ENCODE data around the gene PRKG1.
A peak's percentile ranks its signal among the peaks of the same experiment; 100 is the strongest.

Gene PRKG1

DNA sequence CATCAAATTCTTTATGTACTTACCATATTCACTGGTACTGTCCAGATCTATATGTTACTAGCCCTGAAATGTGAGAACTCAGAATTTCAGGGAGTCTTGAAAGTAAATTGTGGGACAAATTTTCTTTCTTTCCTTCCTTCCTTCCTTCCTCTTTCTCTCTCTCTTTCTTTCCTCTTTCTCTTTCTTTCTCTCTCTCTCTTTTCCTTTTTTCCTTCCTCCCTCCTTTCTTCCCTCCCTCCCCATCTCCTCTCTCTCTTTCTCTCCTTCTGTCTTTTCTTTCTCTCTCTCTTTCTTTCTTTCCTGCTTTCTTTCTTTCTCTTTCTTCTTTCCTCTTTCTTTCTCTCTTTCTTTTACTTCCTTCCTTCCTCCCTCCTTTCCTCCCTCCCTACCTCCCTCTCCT, 882.5 kb downstream of the PRKG1 start:
- no peak for DNase-seq (ENCODE audit: low read depth)
- H3K4me1 ChIP-seq (ENCODE audit: control insufficient read depth, insufficient read depth, low read length), result peaks cover 7% of the 10 kb centered on the region
- no peak overlapping the region for H3K4me3 ChIP-seq (ENCODE audit: low read length)

GRCh38 chr10:51960494-51960895, 886.2 kb downstream of the PRKG1 start:
- H3K36me3 ChIP-seq (ENCODE audit: control insufficient read depth, insufficient read depth, low read length, severe bottlenecking), result no peaks in the 10 kb centered on the region
- no peaks in the 10 kb centered on the region for H3K4me1 ChIP-seq (ENCODE audit: control insufficient read depth, insufficient read depth, low read length)
- DNase-seq (ENCODE audit: low read depth), result peak; percentile 93
- H3K9ac ChIP-seq (ENCODE audit: low read length), result no peak overlapping the region
- H3K27me3 ChIP-seq (replicated peaks; ENCODE audit: control insufficient read depth, insufficient read depth, low read length), result no peaks in the 10 kb centered on the region
- H3K4me3 ChIP-seq (ENCODE audit: low read length), result no peak overlapping the region
- H3K9me3 ChIP-seq (ENCODE audit: control insufficient read depth, low read length), result no peaks in the 10 kb centered on the region

More for the DNA sequence above, 882.5 kb downstream of the PRKG1 start:
- H3K27me3 ChIP-seq (replicated peaks; ENCODE audit: control insufficient read depth, insufficient read depth, low read length), result no peaks in the 10 kb centered on the region
- no peaks in the 10 kb centered on the region for H3K9me3 ChIP-seq (ENCODE audit: control insufficient read depth, low read length)
- H3K36me3 ChIP-seq (ENCODE audit: control insufficient read depth, insufficient read depth, low read length, severe bottlenecking), result no peaks in the 10 kb centered on the region
- no peak overlapping the region for H3K9ac ChIP-seq (ENCODE audit: low read length)

DNA sequence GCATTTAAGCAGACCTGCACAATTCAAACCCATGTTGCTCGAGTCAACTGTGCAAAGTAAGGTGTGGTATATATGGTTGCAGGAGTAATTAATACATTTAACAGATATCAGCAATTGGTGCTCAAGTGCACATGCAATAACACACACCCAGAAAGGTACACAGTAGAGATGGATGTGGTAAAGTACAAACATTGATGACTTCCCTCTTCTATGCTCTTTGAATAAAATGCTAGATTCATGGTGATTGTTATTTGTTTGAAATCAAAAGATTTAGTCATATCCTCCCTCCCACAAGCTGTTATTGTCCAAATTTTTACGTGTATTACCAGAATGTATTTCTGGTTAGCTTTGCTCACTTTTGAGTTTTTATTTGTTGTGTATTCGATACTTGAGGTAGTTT, 887.1 kb downstream of the PRKG1 start:
- DNase-seq (ENCODE audit: low read depth), result no peak
- H3K4me3 ChIP-seq (ENCODE audit: low read length), result no peak overlapping the region
- H3K4me1 ChIP-seq (ENCODE audit: control insufficient read depth, insufficient read depth, low read length), result no peaks in the 10 kb centered on the region
- no peaks in the 10 kb centered on the region for H3K27me3 ChIP-seq (replicated peaks; ENCODE audit: control insufficient read depth, insufficient read depth, low read length)
- H3K9me3 ChIP-seq (ENCODE audit: control insufficient read depth, low read length), result no peaks in the 10 kb centered on the region
- no peaks in the 10 kb centered on the region for H3K36me3 ChIP-seq (ENCODE audit: control insufficient read depth, insufficient read depth, low read length, severe bottlenecking)
- H3K9ac ChIP-seq (ENCODE audit: low read length), result no peak overlapping the region

GRCh38 chr10:51964630-51965029, 890.3 kb downstream of the PRKG1 start:
- H3K9ac ChIP-seq (ENCODE audit: low read length), result no peak overlapping the region

DNA sequence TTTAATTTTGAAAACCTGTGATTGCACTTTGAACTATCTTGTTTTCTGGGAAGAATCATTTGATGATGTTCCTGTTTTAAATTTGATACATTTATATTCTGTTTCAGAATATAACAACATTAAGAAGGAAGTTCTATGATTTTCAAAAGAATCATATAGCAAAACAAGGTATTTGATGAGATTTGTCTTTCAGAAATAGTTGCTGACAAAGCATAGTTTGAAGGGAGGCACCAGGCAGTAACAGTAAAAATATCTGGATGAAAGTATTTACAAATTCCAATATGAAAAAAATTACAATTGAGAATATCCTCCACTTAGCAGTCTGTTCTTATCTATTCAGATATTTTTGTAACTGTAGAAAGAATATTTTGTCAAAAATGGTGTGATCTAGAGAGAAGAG, 891.2 kb downstream of the PRKG1 start:
- H3K9me3 ChIP-seq (ENCODE audit: control insufficient read depth, low read length), result no peaks in the 10 kb centered on the region
- H3K36me3 ChIP-seq (ENCODE audit: control insufficient read depth, insufficient read depth, low read length, severe bottlenecking), result no peaks in the 10 kb centered on the region
- H3K4me1 ChIP-seq (ENCODE audit: control insufficient read depth, insufficient read depth, low read length), result no peaks in the 10 kb centered on the region
- no peak overlapping the region for H3K4me3 ChIP-seq (ENCODE audit: low read length)
- no peak for DNase-seq (ENCODE audit: low read depth)
- H3K9ac ChIP-seq (ENCODE audit: low read length), result no peak overlapping the region
- H3K27me3 ChIP-seq (replicated peaks; ENCODE audit: control insufficient read depth, insufficient read depth, low read length), result no peaks in the 10 kb centered on the region

More at GRCh38 chr10:51964630-51965029, 890.3 kb downstream of the PRKG1 start:
- H3K27me3 ChIP-seq (replicated peaks; ENCODE audit: control insufficient read depth, insufficient read depth, low read length), result no peaks in the 10 kb centered on the region
- no peaks in the 10 kb centered on the region for H3K4me1 ChIP-seq (ENCODE audit: control insufficient read depth, insufficient read depth, low read length)
- no peaks in the 10 kb centered on the region for H3K9me3 ChIP-seq (ENCODE audit: control insufficient read depth, low read length)
- no peak overlapping the region for H3K4me3 ChIP-seq (ENCODE audit: low read length)
- DNase-seq (ENCODE audit: low read depth), result peak; percentile 23
- H3K36me3 ChIP-seq (ENCODE audit: control insufficient read depth, insufficient read depth, low read length, severe bottlenecking), result no peaks in the 10 kb centered on the region

- Histone ChIP-seq H3K4me3 (ENCODE audit: low read length) (no peak overlapping the region), H3K36me3 (ENCODE audit: control insufficient read depth, insufficient read depth, low read length, severe bottlenecking) (no peaks in the 10 kb centered on the region), H3K27me3 (replicated peaks; ENCODE audit: control insufficient read depth, insufficient read depth, low read length) (no peaks in the 10 kb centered on the region), H3K9me3 (ENCODE audit: control insufficient read depth, low read length) (no peaks in the 10 kb centered on the region), H3K9ac (ENCODE audit: low read length) (no peak overlapping the region), H3K4me1 (ENCODE audit: control insufficient read depth, insufficient read depth, low read length) (no peaks in the 10 kb centered on the region)
- DNase-seq (ENCODE audit: low read depth), result no peak
Observed at GRCh38 chr10:51972733-51973346, 898.6 kb downstream of the PRKG1 start.

- Histone ChIP-seq H3K9ac (ENCODE audit: low read length) (no peak overlapping the region), H3K27me3 (replicated peaks; ENCODE audit: control insufficient read depth, insufficient read depth, low read length) (no peaks in the 10 kb centered on the region), H3K4me3 (ENCODE audit: low read length) (no peak overlapping the region), H3K4me1 (ENCODE audit: control insufficient read depth, insufficient read depth, low read length) (peaks cover 9% of the 10 kb centered on the region), H3K36me3 (ENCODE audit: control insufficient read depth, insufficient read depth, low read length, severe bottlenecking) (no peaks in the 10 kb centered on the region), H3K9me3 (ENCODE audit: control insufficient read depth, low read length) (peaks cover 5% of the 10 kb centered on the region)
- no peak for DNase-seq (ENCODE audit: low read depth)
Observed at GRCh38 chr10:51980752-51981151, 906.5 kb downstream of the PRKG1 start.

DNA sequence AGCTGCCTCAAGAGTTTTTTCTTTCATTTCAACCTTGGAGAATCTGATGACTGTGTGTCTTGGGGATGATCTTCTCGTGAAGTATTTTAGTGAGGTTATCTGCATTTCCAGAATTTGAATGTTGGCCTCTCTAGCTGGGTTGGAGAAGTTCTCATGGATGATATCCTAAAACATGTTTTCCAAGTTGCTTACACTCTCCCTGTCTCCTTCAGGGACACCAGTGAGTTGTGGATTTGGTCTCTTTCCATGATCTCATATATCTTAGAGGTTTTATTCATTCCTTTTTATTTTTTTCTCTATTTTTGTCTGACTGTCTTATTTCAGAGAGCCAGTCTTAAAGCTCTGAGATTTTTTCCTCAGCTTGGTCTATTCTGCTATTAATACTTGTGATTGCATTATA, 907.4 kb downstream of the PRKG1 start:
- H3K4me1 ChIP-seq (ENCODE audit: control insufficient read depth, insufficient read depth, low read length), result peaks cover 12% of the 10 kb centered on the region
- no peaks in the 10 kb centered on the region for H3K27me3 ChIP-seq (replicated peaks; ENCODE audit: control insufficient read depth, insufficient read depth, low read length)
- DNase-seq (ENCODE audit: low read depth), result no peak
- no peaks in the 10 kb centered on the region for H3K36me3 ChIP-seq (ENCODE audit: control insufficient read depth, insufficient read depth, low read length, severe bottlenecking)
- no peak overlapping the region for H3K4me3 ChIP-seq (ENCODE audit: low read length)
- peaks cover 5% of the 10 kb centered on the region for H3K9me3 ChIP-seq (ENCODE audit: control insufficient read depth, low read length)
- H3K9ac ChIP-seq (ENCODE audit: low read length), result no peak overlapping the region

GRCh38 chr10:51983481-51983880, 909.2 kb downstream of the PRKG1 start:
- Histone ChIP-seq H3K9me3 (ENCODE audit: control insufficient read depth, low read length) (peaks cover 5% of the 10 kb centered on the region), H3K9ac (ENCODE audit: low read length) (no peak overlapping the region), H3K4me1 (ENCODE audit: control insufficient read depth, insufficient read depth, low read length) (peaks cover 12% of the 10 kb centered on the region), H3K4me3 (ENCODE audit: low read length) (no peak overlapping the region), H3K27me3 (replicated peaks; ENCODE audit: control insufficient read depth, insufficient read depth, low read length) (no peaks in the 10 kb centered on the region), H3K36me3 (ENCODE audit: control insufficient read depth, insufficient read depth, low read length, severe bottlenecking) (no peaks in the 10 kb centered on the region)
- DNase-seq (ENCODE audit: low read depth), result no peak

GRCh38 chr10:51985336-51985735, 911.0 kb downstream of the PRKG1 start:
- Histone ChIP-seq H3K36me3 (ENCODE audit: control insufficient read depth, insufficient read depth, low read length, severe bottlenecking) (no peaks in the 10 kb centered on the region), H3K9me3 (ENCODE audit: control insufficient read depth, low read length) (peaks cover 5% of the 10 kb centered on the region), H3K4me1 (ENCODE audit: control insufficient read depth, insufficient read depth, low read length) (peaks cover 12% of the 10 kb centered on the region), H3K4me3 (ENCODE audit: low read length) (no peak overlapping the region), H3K9ac (ENCODE audit: low read length) (no peak overlapping the region), H3K27me3 (replicated peaks; ENCODE audit: control insufficient read depth, insufficient read depth, low read length) (no peaks in the 10 kb centered on the region)
- DNase-seq (ENCODE audit: low read depth), result peak; percentile 83

- Histone ChIP-seq H3K4me3 (ENCODE audit: low read length) (no peak overlapping the region), H3K36me3 (ENCODE audit: control insufficient read depth, insufficient read depth, low read length, severe bottlenecking) (no peaks in the 10 kb centered on the region), H3K9ac (ENCODE audit: low read length) (no peak overlapping the region), H3K9me3 (ENCODE audit: control insufficient read depth, low read length) (no peaks in the 10 kb centered on the region), H3K27me3 (replicated peaks; ENCODE audit: control insufficient read depth, insufficient read depth, low read length) (no peaks in the 10 kb centered on the region), H3K4me1 (ENCODE audit: control insufficient read depth, insufficient read depth, low read length) (peaks cover 12% of the 10 kb centered on the region)
- DNase-seq (ENCODE audit: low read depth), result no peak
Observed at GRCh38 chr10:51986516-51986915, 912.2 kb downstream of the PRKG1 start.

DNA sequence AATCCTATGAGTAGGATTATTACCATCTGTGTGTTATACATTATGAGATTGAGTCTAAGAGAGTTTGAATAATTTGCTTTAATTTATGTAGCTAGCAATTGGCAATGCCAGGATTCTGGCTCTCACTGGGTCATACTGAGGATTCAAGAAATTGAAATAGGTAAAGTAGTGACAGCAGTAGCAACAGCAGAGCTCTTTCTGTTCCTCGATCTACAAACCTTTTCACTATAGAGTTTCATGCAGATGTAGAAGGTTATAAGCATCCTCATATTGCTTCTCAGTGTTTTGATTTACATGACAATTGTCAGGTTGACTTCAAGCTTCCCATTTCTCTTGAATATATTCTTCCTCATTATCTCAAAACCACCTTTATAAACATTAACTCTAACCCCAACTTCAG, 919.2 kb downstream of the PRKG1 start:
- Histone ChIP-seq H3K9ac (ENCODE audit: low read length) (no peak overlapping the region), H3K36me3 (ENCODE audit: control insufficient read depth, insufficient read depth, low read length, severe bottlenecking) (no peaks in the 10 kb centered on the region), H3K4me3 (ENCODE audit: low read length) (no peak overlapping the region), H3K9me3 (ENCODE audit: control insufficient read depth, low read length) (no peaks in the 10 kb centered on the region), H3K4me1 (ENCODE audit: control insufficient read depth, insufficient read depth, low read length) (no peaks in the 10 kb centered on the region), H3K27me3 (replicated peaks; ENCODE audit: control insufficient read depth, insufficient read depth, low read length) (no peaks in the 10 kb centered on the region)
- no peak for DNase-seq (ENCODE audit: low read depth)

Data from adipocyte (in vitro differentiated cells).